Panc1 (cell line): ENCODE data around the gene HSDL1.

ENCODE experiments used
- POLR2AphosphoS5 ChIP-seq: IDR thresholded peaks from 2 replicates; pipeline ENCODE4 v1.6.1; 2012; ENCODE audit warnings: mild to moderate bottlenecking, low read depth, low read length, moderate library complexity
- TF ChIP-seq, protein P1 (sequence below): fragments of 450-650 bp; IDR thresholded peaks from 2 replicates; pipeline ENCODE4 v1.5.1; 2017; ENCODE audit warnings: mild to moderate bottlenecking
- TF ChIP-seq, protein P2 (sequence below), 2 experiments: IDR thresholded peaks; 2 replicates each; pipeline ENCODE4 v1.6.1; 2011 to 2012; ENCODE audit warnings: low read depth in 2 of 2, control low read depth in 1 of 2, low read length in 1 of 2, mild to moderate bottlenecking in 1 of 2, moderate library complexity in 1 of 2; ENCODE audit not compliant: insufficient read depth in 1 of 2

DNA sequence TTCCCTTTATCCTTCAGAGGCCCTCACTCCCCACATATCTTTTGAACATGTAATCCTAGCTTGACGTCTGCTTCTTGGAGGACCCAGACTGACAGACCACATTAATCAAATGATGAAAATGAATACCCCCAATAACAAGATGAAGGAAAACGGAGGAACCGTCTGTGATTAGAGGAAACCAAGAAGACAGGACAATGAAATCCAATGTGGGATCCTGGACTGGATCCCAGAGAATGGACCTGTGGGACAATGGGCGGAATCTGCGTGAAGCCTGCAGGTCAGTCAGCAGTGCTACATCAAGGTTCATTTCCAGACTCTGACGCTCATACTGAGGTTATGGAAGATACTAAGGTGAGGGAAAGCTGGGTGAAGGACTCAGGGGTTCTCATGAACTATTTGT, 64.2 kb downstream of the HSDL1 start:
- TF ChIP-seq, protein P1, sequence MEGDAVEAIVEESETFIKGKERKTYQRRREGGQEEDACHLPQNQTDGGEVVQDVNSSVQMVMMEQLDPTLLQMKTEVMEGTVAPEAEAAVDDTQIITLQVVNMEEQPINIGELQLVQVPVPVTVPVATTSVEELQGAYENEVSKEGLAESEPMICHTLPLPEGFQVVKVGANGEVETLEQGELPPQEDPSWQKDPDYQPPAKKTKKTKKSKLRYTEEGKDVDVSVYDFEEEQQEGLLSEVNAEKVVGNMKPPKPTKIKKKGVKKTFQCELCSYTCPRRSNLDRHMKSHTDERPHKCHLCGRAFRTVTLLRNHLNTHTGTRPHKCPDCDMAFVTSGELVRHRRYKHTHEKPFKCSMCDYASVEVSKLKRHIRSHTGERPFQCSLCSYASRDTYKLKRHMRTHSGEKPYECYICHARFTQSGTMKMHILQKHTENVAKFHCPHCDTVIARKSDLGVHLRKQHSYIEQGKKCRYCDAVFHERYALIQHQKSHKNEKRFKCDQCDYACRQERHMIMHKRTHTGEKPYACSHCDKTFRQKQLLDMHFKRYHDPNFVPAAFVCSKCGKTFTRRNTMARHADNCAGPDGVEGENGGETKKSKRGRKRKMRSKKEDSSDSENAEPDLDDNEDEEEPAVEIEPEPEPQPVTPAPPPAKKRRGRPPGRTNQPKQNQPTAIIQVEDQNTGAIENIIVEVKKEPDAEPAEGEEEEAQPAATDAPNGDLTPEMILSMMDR: no peak
- no peak for TF ChIP-seq POLR2AphosphoS5
- TF ChIP-seq, protein P2, sequence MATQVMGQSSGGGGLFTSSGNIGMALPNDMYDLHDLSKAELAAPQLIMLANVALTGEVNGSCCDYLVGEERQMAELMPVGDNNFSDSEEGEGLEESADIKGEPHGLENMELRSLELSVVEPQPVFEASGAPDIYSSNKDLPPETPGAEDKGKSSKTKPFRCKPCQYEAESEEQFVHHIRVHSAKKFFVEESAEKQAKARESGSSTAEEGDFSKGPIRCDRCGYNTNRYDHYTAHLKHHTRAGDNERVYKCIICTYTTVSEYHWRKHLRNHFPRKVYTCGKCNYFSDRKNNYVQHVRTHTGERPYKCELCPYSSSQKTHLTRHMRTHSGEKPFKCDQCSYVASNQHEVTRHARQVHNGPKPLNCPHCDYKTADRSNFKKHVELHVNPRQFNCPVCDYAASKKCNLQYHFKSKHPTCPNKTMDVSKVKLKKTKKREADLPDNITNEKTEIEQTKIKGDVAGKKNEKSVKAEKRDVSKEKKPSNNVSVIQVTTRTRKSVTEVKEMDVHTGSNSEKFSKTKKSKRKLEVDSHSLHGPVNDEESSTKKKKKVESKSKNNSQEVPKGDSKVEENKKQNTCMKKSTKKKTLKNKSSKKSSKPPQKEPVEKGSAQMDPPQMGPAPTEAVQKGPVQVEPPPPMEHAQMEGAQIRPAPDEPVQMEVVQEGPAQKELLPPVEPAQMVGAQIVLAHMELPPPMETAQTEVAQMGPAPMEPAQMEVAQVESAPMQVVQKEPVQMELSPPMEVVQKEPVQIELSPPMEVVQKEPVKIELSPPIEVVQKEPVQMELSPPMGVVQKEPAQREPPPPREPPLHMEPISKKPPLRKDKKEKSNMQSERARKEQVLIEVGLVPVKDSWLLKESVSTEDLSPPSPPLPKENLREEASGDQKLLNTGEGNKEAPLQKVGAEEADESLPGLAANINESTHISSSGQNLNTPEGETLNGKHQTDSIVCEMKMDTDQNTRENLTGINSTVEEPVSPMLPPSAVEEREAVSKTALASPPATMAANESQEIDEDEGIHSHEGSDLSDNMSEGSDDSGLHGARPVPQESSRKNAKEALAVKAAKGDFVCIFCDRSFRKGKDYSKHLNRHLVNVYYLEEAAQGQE (IDR thresholded peaks at IDR 0.05; ENCODE audit: insufficient read depth in 1 of 2, low read depth in 2 of 2, low read length in 1 of 2): no peak
